HG03064 (cell line): Measurements from ENCODE around the gene DUSP14.

Experiments used
- ATAC-seq: cut with Tn5 transposase; IDR thresholded peaks from one replicate; pipeline ENCODE4 v1.9.1; 2021; ENCODE audit warnings: low read depth; ENCODE audit not compliant: unreplicated experiment

Gene DUSP14

GRCh38 chr17:37553401-37553966 is 63.8 kb downstream of the DUSP14 start:
- ATAC-seq, result no peak

DNA sequence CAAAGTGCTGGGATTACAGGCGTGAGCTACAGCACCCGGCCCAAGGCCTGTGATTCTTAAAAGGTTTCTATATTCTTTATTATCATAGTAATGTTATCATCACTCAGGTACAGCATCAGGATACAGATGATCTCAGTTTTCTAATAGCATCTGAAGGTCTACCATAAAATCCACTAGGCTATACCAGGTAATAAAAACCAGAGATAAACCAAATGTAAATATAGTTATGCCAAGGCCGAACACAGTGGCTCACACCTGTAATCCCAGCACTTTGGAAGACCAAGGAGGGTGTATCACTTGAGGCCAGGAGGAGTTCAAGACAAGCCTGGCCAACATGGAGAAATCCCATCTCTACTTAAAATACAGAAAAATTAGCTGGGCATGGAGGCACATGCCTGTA is 65.7 kb downstream of the DUSP14 start:
- no peak for ATAC-seq

GRCh38 chr17:37557482-37557881 is 67.8 kb downstream of the DUSP14 start:
- no peak for ATAC-seq

- ATAC-seq, result no peak
Measured at GRCh38 chr17:37558299-37558698, 68.6 kb downstream of the DUSP14 start.

- ATAC-seq, result no peak
Measured at GRCh38 chr17:37562016-37562745, 72.5 kb downstream of the DUSP14 start.
